HUES48 (cell line): ENCODE results near the gene HOXA2.

Experiments
- H3K27ac ChIP-seq: one replicate; pipeline ENCODE4 v1.7.0; 2013; ENCODE audit warnings: low read depth, low read length, inconsistent platforms
- H3K27me3 ChIP-seq: 2 replicates; pipeline ENCODE4 v1.6.1; 2013; ENCODE audit warnings: mild to moderate bottlenecking, low read length; ENCODE audit not compliant: control insufficient read depth, insufficient read depth
- H3K36me3 ChIP-seq: 2 replicates; pipeline ENCODE4 v1.6.1; 2013; ENCODE audit warnings: low read length; ENCODE audit not compliant: control insufficient read depth, insufficient read depth
- H3K4me1 ChIP-seq: 2 replicates; pipeline ENCODE4 v1.6.1; 2013; ENCODE audit warnings: mild to moderate bottlenecking, low read length; ENCODE audit not compliant: control insufficient read depth, insufficient read depth
- H3K4me3 ChIP-seq: 2 replicates; pipeline ENCODE4 v1.5.1; 2013; ENCODE audit warnings: mild to moderate bottlenecking, low read depth, low read length
- H3K9ac ChIP-seq: 2 replicates; pipeline ENCODE4 v1.6.1; 2013; ENCODE audit warnings: mild to moderate bottlenecking, low read depth, low read length, moderate library complexity
- H3K9me3 ChIP-seq: 2 replicates; pipeline ENCODE4 v1.6.1; 2013; ENCODE audit warnings: low read length; ENCODE audit not compliant: control insufficient read depth, insufficient read depth

HOXA2 gene

DNA sequence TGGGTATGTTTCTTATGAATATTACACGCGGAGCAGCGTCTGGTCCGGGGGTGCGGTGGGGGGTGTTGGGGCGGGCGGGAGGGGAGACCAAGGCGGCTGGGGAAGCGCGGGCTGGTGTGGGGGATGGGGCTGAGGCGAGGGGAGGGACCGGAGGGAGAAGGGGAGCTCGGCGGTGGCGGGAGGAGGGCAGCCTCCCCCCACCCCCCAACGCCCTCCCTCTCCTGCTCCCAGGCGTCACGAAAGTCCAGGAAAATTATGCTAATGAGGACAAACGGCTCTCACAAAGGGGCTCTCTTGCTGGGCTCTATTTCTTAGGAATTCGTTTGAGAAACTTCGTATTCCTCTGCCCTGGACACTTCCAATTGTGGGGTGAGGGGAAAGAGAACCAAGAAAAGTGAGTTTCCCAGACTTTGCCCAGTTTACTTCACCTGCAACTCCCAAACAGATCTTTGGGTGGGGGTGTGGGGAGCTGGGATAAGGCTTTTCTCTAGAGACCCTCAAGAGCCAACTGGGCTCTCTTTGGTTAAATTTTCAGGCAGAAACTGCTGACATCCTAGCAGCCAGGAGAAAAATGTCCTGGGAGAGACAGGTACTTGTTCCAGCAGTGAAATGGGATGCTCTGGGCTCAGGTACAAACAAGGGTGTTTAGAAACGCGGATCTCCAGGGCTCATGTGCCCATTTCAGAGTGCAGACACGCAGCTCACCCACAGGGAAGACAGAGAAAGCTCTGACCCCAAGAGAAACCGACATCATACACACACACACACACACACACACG lies 11.7 kb upstream of the HOXA2 start:
- Histone ChIP-seq H3K27me3 (peaks cover 99% of the 10 kb centered on the region), H3K4me1 (peaks cover 4% of the 10 kb centered on the region; the same call in 1 of the 2 replicates), H3K9ac (no peak overlapping the region), H3K27ac (no peak overlapping the region), H3K36me3 (no peaks in the 10 kb centered on the region), H3K4me3 (no peak overlapping the region), H3K9me3 (no peaks in the 10 kb centered on the region)

DNA sequence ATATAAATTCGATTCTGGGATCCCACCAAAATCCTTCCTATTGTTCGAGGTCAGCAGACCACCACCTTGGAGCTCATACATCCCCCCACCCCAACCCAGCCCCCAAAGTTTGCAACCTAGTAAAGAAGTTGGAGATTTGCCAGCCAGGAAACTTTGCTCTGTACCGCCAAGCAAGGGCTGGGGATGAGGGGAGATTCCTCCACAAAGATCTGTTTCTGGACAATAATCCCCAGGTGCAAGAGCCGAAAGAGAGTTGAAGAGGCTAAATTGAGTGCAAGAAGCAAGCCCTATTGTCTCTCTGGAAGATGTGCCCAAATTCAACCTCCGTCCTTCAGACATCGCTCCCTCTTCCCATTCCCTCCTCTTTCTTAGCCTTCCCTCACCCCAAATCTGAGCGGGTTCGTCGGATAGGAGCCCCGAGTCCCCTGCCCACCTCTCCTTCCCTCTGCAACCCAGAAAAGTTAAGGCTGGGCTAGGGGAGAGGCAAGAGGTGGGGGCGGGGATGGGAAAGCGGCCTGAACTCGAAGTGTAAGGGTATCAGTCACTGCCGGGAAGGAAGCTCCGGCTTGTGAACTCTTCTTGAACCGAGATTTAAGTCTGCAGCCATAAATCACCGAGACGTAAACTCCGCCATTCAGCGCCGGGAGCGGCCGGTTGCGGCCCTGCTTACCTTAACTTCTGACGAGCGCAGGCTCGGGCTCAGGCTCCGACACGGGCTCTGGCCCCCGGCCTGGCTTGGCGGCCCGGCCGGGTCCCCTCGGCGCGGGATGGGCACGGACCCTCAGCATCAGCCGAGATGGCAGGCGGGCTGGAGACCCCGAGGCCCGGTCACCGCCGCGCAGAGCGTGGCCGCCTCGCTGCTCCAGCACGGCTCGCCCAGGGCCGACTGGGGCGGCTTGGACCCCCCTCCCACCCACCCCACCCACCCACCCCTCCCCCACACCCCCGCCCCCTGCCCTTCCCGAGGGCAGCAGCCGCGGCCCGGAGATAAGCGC lies 10.8 kb upstream of the HOXA2 start:
- Histone ChIP-seq H3K27ac (no peak overlapping the region), H3K4me1 (peaks cover 4% of the 10 kb centered on the region; the same call in 1 of the 2 replicates), H3K36me3 (no peaks in the 10 kb centered on the region), H3K9ac (no peak overlapping the region), H3K4me3 (peak overlapping the region; percentile 11; the same call in 1 of the 2 replicates), H3K27me3 (peaks cover 99% of the 10 kb centered on the region), H3K9me3 (no peaks in the 10 kb centered on the region)

DNA sequence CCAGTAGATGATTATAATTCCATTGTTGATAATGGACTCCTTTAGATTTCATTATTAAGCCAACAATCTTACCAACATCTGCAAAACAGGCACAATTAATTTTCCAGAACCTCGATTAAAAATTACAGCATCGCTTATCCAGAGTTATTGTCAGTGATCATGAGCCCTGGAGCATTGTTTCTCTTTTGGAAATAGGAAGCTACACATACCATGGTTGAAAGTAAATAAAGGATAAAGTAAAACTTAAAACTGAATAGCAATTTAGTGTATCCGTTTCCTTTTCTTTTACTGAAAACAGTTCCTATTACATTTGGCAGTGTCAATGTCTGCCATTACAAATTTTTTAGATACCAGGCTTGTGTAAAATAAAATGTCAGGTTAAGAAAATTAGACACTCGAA lies 9.9 kb upstream of the HOXA2 start:
- no peaks in the 10 kb centered on the region for H3K36me3 ChIP-seq
- no peaks in the 10 kb centered on the region for H3K9me3 ChIP-seq
- peaks cover 6% of the 10 kb centered on the region; the same call in 1 of the 2 replicates for H3K4me1 ChIP-seq
- no peak overlapping the region for H3K4me3 ChIP-seq
- H3K27ac ChIP-seq: no peak overlapping the region
- H3K9ac ChIP-seq: no peak overlapping the region
- peaks cover 99% of the 10 kb centered on the region for H3K27me3 ChIP-seq

DNA sequence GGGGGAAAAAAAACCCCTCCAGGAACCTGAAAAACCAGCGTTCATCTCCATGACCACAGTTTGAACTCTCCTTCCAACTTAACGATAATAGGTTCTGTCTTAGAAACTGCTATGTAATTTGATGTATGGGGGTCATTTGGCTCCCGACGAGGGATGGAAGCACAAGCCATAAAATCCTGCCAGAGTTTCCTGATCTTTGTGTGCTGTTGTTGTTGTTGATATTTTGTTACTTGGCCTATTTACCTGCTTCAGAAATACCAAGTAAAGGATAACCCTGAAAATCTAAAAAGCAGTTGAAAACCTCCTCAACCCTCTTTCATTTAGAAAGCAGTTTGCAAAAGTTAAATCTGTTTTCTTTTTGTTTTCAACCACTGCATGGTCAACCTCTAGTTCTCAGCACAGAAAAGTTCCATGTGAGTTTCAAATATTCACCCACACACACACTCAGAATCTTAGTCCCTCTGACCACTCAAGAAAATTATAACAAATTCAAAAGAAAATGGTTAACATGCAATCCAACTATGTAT lies 9.3 kb upstream of the HOXA2 start:
- Histone ChIP-seq H3K9me3 (no peaks in the 10 kb centered on the region), H3K4me3 (no peak overlapping the region), H3K27me3 (peaks cover 99% of the 10 kb centered on the region), H3K36me3 (no peaks in the 10 kb centered on the region), H3K9ac (no peak overlapping the region), H3K4me1 (peaks cover 9% of the 10 kb centered on the region; the same call in 1 of the 2 replicates), H3K27ac (no peak overlapping the region)

DNA sequence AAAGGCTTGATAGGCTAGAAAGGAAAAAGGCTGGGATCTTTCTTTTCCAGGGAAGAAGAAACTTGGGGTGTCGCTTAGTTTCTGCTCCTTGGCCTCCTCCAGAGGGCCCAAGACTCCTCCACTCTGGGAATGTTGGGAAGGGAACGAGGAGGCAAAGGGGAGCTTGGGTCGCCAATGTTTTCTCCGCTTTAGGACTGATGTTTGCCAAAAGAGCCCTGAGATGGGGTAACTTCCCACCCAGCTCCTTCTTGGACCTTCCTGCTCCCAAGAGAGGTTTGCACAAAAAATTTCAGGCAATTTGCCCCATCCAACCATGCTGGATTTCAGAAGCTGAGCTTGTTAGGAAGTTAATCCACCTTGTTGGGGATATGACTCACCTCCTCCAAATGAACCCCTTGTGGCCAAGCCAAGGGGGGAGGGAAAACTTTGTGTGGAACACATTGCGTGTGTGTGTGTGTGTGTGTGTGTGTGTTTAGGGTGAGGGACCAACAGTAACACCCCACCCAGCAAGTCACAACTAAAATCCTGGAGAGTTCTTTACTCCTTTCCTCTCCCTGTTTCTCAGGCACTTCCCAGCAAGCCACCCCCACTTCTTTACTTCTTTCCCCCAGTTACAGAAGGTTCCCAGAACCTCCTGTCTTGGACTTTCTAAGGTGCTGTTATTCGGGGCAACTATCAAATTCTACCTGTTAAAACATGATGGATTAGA lies 8.7 kb upstream of the HOXA2 start:
- peaks cover 99% of the 10 kb centered on the region for H3K27me3 ChIP-seq
- H3K4me3 ChIP-seq: no peak overlapping the region
- H3K9me3 ChIP-seq: no peaks in the 10 kb centered on the region
- H3K4me1 ChIP-seq: peaks cover 14% of the 10 kb centered on the region; the same call in 1 of the 2 replicates
- no peaks in the 10 kb centered on the region for H3K36me3 ChIP-seq
- H3K27ac ChIP-seq: no peak overlapping the region
- no peak overlapping the region for H3K9ac ChIP-seq

DNA sequence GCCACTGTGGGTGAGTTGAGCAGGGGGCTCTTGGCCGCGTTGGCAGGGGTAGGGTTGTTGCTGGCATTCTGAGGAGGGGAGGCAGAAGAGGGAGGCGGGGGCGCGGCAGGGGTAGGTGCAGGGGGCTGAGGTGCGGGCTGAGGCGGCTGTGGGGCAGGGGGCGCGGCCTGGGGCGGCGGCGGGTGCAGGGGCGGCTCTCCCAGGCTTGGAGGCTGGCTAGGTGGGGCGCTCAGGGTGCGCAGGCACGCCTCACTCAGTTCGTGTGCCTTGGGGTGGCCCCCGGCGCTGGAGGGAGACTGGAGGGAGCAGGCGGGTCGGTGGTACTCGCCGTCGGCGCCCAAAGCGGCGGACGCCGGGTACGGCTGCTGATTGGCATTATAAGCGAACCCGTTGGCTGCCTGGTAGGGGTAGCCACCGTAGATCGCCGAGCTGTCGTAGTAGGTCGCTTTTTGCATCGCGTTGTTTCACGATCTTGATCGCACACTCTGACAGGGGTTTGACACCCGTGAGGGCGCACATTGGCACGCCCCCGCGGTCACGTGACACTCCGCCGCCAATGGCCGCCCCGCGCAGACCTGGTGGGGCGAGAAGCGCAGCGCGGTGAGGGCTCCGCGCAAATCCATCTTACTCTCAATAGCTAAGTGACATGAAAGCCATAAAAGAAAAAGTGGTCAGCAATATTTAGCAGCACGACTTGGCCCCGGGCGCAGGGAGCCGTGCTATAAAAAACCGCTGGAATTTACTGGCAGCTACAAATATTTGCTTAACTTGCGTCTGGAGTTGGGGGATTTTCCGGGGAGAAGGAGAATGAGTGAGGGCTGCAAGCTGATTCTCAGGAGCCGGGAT lies 7.9 kb upstream of the HOXA2 start:
- Histone ChIP-seq H3K4me3 (peak overlapping the region; percentile 48; the same call in 1 of the 2 replicates), H3K27me3 (peaks cover 99% of the 10 kb centered on the region), H3K36me3 (no peaks in the 10 kb centered on the region), H3K4me1 (peaks cover 16% of the 10 kb centered on the region; the same call in 1 of the 2 replicates), H3K9me3 (no peaks in the 10 kb centered on the region), H3K27ac (no peak overlapping the region), H3K9ac (no peak overlapping the region)

DNA sequence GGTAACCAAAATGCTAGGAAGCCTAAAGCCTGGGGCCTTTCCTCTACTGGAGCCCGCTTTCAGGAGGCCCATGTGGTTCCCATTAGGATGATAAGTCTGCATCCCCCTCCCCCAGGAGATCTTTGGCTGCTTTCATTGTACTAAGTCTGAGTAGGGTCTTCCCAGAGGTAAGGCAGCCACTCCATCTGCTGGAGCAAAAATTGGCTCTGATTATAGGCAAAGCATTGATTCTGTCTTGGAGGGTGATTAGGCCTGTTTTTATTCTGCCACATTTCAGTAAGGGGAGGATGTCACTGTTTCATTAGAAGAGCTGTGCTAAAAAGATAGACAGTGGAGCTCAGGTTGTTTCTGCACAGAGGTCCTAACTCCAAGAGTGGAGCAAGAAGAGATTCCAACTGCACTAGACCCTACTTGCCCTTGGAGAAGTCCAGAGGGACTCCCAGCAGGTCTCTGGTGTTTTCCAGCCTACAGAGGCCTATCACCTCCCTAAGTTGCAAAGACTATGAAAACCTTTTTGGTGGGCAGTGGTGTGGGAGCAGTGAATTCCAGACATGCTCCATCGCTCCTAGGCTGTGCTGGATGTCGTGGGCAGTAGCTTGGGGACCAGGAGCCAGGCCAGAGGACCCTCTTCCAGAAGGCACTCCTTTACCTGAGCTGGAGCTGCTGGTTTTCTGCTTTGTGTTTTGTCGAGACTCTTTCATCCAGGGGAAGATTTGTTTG lies 7.1 kb upstream of the HOXA2 start:
- Histone ChIP-seq H3K9ac (no peak overlapping the region), H3K4me1 (peaks cover 12% of the 10 kb centered on the region; the same call in 1 of the 2 replicates), H3K27me3 (peaks cover 99% of the 10 kb centered on the region), H3K36me3 (no peaks in the 10 kb centered on the region), H3K9me3 (no peaks in the 10 kb centered on the region), H3K4me3 (no peak overlapping the region), H3K27ac (no peak overlapping the region)

DNA sequence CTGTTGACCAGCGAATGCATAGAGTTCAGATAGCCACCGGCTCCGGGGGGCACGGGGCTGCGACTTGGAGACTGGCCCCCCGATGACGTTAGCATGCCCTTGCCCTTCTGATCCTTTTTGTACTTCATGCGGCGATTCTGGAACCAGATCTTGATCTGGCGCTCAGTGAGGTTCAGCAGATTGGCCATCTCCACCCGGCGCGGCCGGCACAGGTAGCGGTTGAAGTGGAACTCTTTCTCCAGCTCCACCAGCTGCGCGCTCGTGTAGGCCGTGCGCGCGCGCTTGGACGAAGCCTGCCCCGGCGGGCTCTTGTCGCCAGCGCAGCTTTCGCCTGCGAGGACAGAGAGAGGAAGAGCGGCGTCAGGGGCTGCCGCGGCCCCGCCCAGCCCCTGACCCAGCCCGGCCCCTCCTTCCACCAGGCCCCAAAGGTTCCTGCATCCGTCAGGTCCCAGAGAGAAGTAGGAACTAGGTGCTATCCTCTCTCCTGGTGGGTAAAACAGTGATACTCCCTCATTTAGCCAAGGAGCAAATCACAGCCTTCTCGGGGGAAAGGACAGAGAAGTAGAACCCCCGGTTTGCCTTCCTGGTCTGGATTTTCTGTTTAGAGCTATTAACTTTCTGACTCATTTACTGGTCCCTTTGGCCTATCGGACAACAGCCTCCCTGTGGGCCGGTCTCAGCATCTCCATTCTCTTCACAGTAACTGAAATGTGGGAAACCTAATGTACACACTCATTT lies 6.1 kb upstream of the HOXA2 start:
- no peaks in the 10 kb centered on the region for H3K36me3 ChIP-seq
- H3K9ac ChIP-seq: no peak overlapping the region
- H3K4me1 ChIP-seq: peaks cover 12% of the 10 kb centered on the region; the same call in 1 of the 2 replicates
- H3K27me3 ChIP-seq: peaks cover 100% of the 10 kb centered on the region
- H3K9me3 ChIP-seq: no peaks in the 10 kb centered on the region
- H3K4me3 ChIP-seq: no peak overlapping the region
- H3K27ac ChIP-seq: no peak overlapping the region
